Stimulated activated CD8-positive, alpha-beta memory T cell treated with anti-CD3 and anti-CD28 coated beads, Interleukin-4, amount 100 ng/mL, for 48 hours (primary cell): ENCODE measurements around the gene DDR1.
"Not testable (repeated sequence)": the region's sequence is repeated elsewhere in the genome, so short reads cannot be mapped to it uniquely, and the experiment has no call there.

Experiments
- DNase-seq: peaks from one replicate; pipeline ENCODE4 v3.0.0-alpha.2; 2020

Gene DDR1

GRCh38 chr6:30894935-30895334, 10.6 kb downstream of the DDR1 start:
- DNase-seq = no peak

GRCh38 chr6:30895343-30895742, 11.0 kb downstream of the DDR1 start:
- no peak for DNase-seq

GRCh38 chr6:30896541-30896940, 12.2 kb downstream of the DDR1 start:
- DNase-seq = no peak

GRCh38 chr6:30897882-30898281, 13.6 kb downstream of the DDR1 start:
- DNase-seq = no peak

GRCh38 chr6:30898750-30899360, 14.5 kb downstream of the DDR1 start:
- DNase-seq = no peak

GRCh38 chr6:30900863-30901417, 16.6 kb downstream of the DDR1 start:
- no peak for DNase-seq

- DNase-seq = no peak
These were observed 17.1 kb downstream of the DDR1 start for GRCh38 chr6:30901436-30901835.

- not testable (repeated sequence) for DNase-seq
These were observed 17.9 kb downstream of the DDR1 start for GRCh38 chr6:30902196-30902595.

- DNase-seq = no peak
These were observed 18.4 kb downstream of the DDR1 start for GRCh38 chr6:30902709-30903108.

- no peak for DNase-seq
These were observed 18.9 kb downstream of the DDR1 start for GRCh38 chr6:30903236-30903635.

GRCh38 chr6:30907290-30907757, 23.0 kb downstream of the DDR1 start:
- DNase-seq = not testable (repeated sequence)

- peak; percentile 95 for DNase-seq
These were observed 23.7 kb downstream of the DDR1 start, which contains the start of gene GTF2H4 for GRCh38 chr6:30907758-30908591. GTF2H4 (plus strand) TSS chr6:30908207.

GRCh38 chr6:30908700-30909099, 24.4 kb downstream of the DDR1 start:
- no peak for DNase-seq

GRCh38 chr6:30910473-30910872, 26.2 kb downstream of the DDR1 start:
- not testable (repeated sequence) for DNase-seq

GRCh38 chr6:30912746-30913520, 28.6 kb downstream of the DDR1 start:
- DNase-seq = no peak

- DNase-seq = no peak
These were observed 29.4 kb downstream of the DDR1 start for GRCh38 chr6:30913721-30914075.

GRCh38 chr6:30914076-30914853, 29.9 kb downstream of the DDR1 start, which contains the start of gene VARS2:
VARS2 (plus strand) TSS chr6:30914238; CDS start chr6:30914837, 599 bp downstream.
- DNase-seq = peak; percentile 90

- peak; percentile 40 for DNase-seq
These were observed 30.7 kb downstream of the DDR1 start for GRCh38 chr6:30914854-30915590.

- DNase-seq = no peak
These were observed 31.2 kb downstream of the DDR1 start for GRCh38 chr6:30915591-30915946.

- DNase-seq = no peak
These were observed 32.7 kb downstream of the DDR1 start for GRCh38 chr6:30917041-30917440.

- no peak for DNase-seq
These were observed 33.2 kb downstream of the DDR1 start for GRCh38 chr6:30917487-30917886.

GRCh38 chr6:30918670-30919069, 34.4 kb downstream of the DDR1 start:
- no peak for DNase-seq
